ENCODE data around the gene CCDC30.
"Not testable (repeated sequence)": the region's sequence is repeated elsewhere in the genome, so short reads cannot be mapped to it uniquely, and the experiment has no call there.

The CCDC30 gene

GRCh38 chr1:42658877-42659337 is 195.8 kb downstream of the CCDC30 start:
- DNase-seq, result no peak

- no peak for DNase-seq
These were observed 197.9 kb downstream of the CCDC30 start for GRCh38 chr1:42660907-42661500.

GRCh38 chr1:42669936-42670335 is 206.8 kb downstream of the CCDC30 start:
- no peak for DNase-seq

- DNase-seq, result no peak
These were observed 207.3 kb downstream of the CCDC30 start for GRCh38 chr1:42670425-42670824.

GRCh38 chr1:42674214-42674613 is 211.1 kb downstream of the CCDC30 start:
- no peak for DNase-seq

GRCh38 chr1:42674682-42675081 is 211.6 kb downstream of the CCDC30 start:
- DNase-seq, result no peak

GRCh38 chr1:42675467-42675866 is 212.4 kb downstream of the CCDC30 start:
- no peak for DNase-seq

GRCh38 chr1:42676534-42677087 is 213.5 kb downstream of the CCDC30 start:
- DNase-seq, result no peak

GRCh38 chr1:42679364-42679983 is 216.4 kb downstream of the CCDC30 start:
- DNase-seq, result no peak

- no peak for DNase-seq
These were observed 217.0 kb downstream of the CCDC30 start for GRCh38 chr1:42680055-42680454.

- DNase-seq, result no peak
These were observed 218.0 kb downstream of the CCDC30 start for GRCh38 chr1:42680921-42681683.

- DNase-seq, result peak; percentile 99
These were observed 218.8 kb downstream of the CCDC30 start, which contains the start of gene YBX1 for GRCh38 chr1:42681741-42682483. YBX1 (plus strand) TSS chr1:42682418; CDS start chr1:42682566, 148 bp downstream.

- not testable (repeated sequence) for DNase-seq
These were observed 219.3 kb downstream of the CCDC30 start for GRCh38 chr1:42682484-42682738.

GRCh38 chr1:42682739-42683531 is 219.8 kb downstream of the CCDC30 start:
- peak; percentile 57 for DNase-seq

- no peak for DNase-seq
These were observed 221.1 kb downstream of the CCDC30 start for GRCh38 chr1:42684139-42684538.

- no peak for DNase-seq
These were observed 223.3 kb downstream of the CCDC30 start for GRCh38 chr1:42686418-42686817.

- no peak for DNase-seq
These were observed 226.8 kb downstream of the CCDC30 start for GRCh38 chr1:42689912-42690311.

- no peak for DNase-seq
These were observed 227.5 kb downstream of the CCDC30 start for GRCh38 chr1:42690477-42691156.

- DNase-seq, result no peak
These were observed 228.0 kb downstream of the CCDC30 start for GRCh38 chr1:42691157-42691498.

- DNase-seq, result no peak
These were observed 229.4 kb downstream of the CCDC30 start for GRCh38 chr1:42692461-42692860.

GRCh38 chr1:42692911-42693310 is 229.8 kb downstream of the CCDC30 start:
- no peak for DNase-seq

Data from islet precursor cell (in vitro differentiated cells).